Progenitor cell of endocrine pancreas (in vitro differentiated cells): ENCODE measurements around the gene ZNF775. TPM values are rescaled to one million over a fixed set of nuclear protein-coding genes. Genes with fewer than 3 reads are reported as not detected.

Source experiments
- DNase-seq: peaks from one replicate; pipeline ENCODE4 v3.0.0; 2021; ENCODE audit warnings: low spot score; ENCODE audit not compliant: unreplicated experiment
- H3K27ac Mint-ChIP-seq: 2 replicates; pipeline ENCODE4 v1.8.0; 2021; ENCODE audit warnings: mild to moderate bottlenecking, moderate library complexity, mixed read lengths
- H3K27me3 Mint-ChIP-seq: 2 replicates; pipeline ENCODE4 v1.8.0; 2021; ENCODE audit warnings: mixed read lengths
- H3K36me3 Mint-ChIP-seq: 2 replicates; pipeline ENCODE4 v1.8.0; 2022; ENCODE audit warnings: mixed read lengths; ENCODE audit not compliant: insufficient read depth
- H3K4me1 Mint-ChIP-seq: 2 replicates; pipeline ENCODE4 v1.8.0; 2021; ENCODE audit warnings: low read depth, mixed read lengths
- H3K4me3 Mint-ChIP-seq: 2 replicates; pipeline ENCODE4 v1.8.0; 2021; ENCODE audit warnings: low read depth, mild to moderate bottlenecking, moderate library complexity, mixed read lengths
- H3K9me3 Mint-ChIP-seq: 2 replicates; pipeline ENCODE4 v1.8.0; 2021; ENCODE audit warnings: low read depth, mixed read lengths
- CTCF ChIP-seq: fragments of 200-600 bp; sonication (generic); IDR thresholded peaks from one replicate; pipeline ENCODE4 v1.5.0; 2021; ENCODE audit warnings: antibody characterized with exemption, mild to moderate bottlenecking; ENCODE audit not compliant: unreplicated experiment
- total RNA-seq: library from RNA; stranded (reverse); gene quantifications from 2 replicates; pipeline ENCODE4 v1.2.1, GENCODE V29; 2021

ZNF775 gene
- total RNA-seq, 1 donor from 2014 or later, result 10.8 TPM

GRCh38 chr7:150443793-150444540, 64.8 kb downstream of the ZNF775 start:
- Mint-ChIP-seq H3K27me3 (peaks cover 26% of the 10 kb centered on the region), H3K4me1 (peaks cover 2% of the 10 kb centered on the region), H3K4me3 (no peak overlapping the region), H3K9me3 (peaks cover 10% of the 10 kb centered on the region), H3K27ac (no peak overlapping the region), H3K36me3 (no peaks in the 10 kb centered on the region)
- no peak for DNase-seq
- no peak for TF ChIP-seq CTCF

GRCh38 chr7:150444674-150445365, 65.7 kb downstream of the ZNF775 start:
- DNase-seq, result no peak
- Mint-ChIP-seq H3K27ac (no peak overlapping the region), H3K27me3 (peaks cover 26% of the 10 kb centered on the region)

GRCh38 chr7:150446288-150446938, 67.3 kb downstream of the ZNF775 start:
- Mint-ChIP-seq H3K36me3 (no peaks in the 10 kb centered on the region), H3K4me1 (peaks cover 2% of the 10 kb centered on the region), H3K4me3 (no peak overlapping the region), H3K9me3 (peaks cover 8% of the 10 kb centered on the region), H3K27ac (no peak overlapping the region), H3K27me3 (peaks cover 34% of the 10 kb centered on the region)
- no peak for TF ChIP-seq CTCF
- no peak for DNase-seq

More at GRCh38 chr7:150444674-150445365, 65.7 kb downstream of the ZNF775 start:
- Mint-ChIP-seq H3K9me3 (peaks cover 10% of the 10 kb centered on the region), H3K36me3 (no peaks in the 10 kb centered on the region), H3K4me1 (peaks cover 2% of the 10 kb centered on the region), H3K4me3 (no peak overlapping the region)
- TF ChIP-seq CTCF, result no peak

Other genes starting within 250 kb of the ZNF775 start
- 28.1 and 28.3 TPM in 2 replicates for gene LRRC61, start 56.0 kb upstream of the ZNF775 start, total RNA-seq
- gene ACTR3C, start 55.8 kb upstream of the ZNF775 start, total RNA-seq, result 2.3 and 3.3 TPM in 2 replicates
- 19.0 and 20.2 TPM in 2 replicates for gene RARRES2, start 37.7 kb upstream of the ZNF775 start, total RNA-seq
- gene REPIN1, start 10.5 kb upstream of the ZNF775 start, total RNA-seq, result 148 and 153 TPM in 2 replicates
- gene GIMAP8, start 71.3 kb downstream of the ZNF775 start, total RNA-seq, result not detected in 2 replicates
- not detected in 2 replicates for gene GIMAP7, start 135.5 kb downstream of the ZNF775 start, total RNA-seq
- not detected in 2 replicates for gene GIMAP4, start 188.1 kb downstream of the ZNF775 start, total RNA-seq